ENCODE results near the gene SMAD6.
A peak's percentile ranks its signal among the peaks of the same experiment; 100 is the strongest.

The SMAD6 gene

GRCh38 chr15:66721954-66722353 lies 19.9 kb downstream of the SMAD6 start:
- no peak for DNase-seq

GRCh38 chr15:66722757-66723540 lies 20.9 kb downstream of the SMAD6 start:
- DNase-seq: peak; percentile 14

GRCh38 chr15:66723826-66724731 lies 22.0 kb downstream of the SMAD6 start:
- DNase-seq: no peak

- DNase-seq: no peak
These were observed 22.9 kb downstream of the SMAD6 start for GRCh38 chr15:66724732-66725463.

- no peak for DNase-seq
These were observed 23.4 kb downstream of the SMAD6 start for GRCh38 chr15:66725464-66725785.

GRCh38 chr15:66726386-66726785 lies 24.4 kb downstream of the SMAD6 start:
- DNase-seq: no peak

GRCh38 chr15:66729331-66729951 lies 27.4 kb downstream of the SMAD6 start:
- DNase-seq: no peak

GRCh38 chr15:66730168-66731021 lies 28.4 kb downstream of the SMAD6 start:
- DNase-seq: no peak

GRCh38 chr15:66733976-66734375 lies 31.9 kb downstream of the SMAD6 start:
- DNase-seq: no peak

GRCh38 chr15:66734961-66735908 lies 33.2 kb downstream of the SMAD6 start:
- DNase-seq: no peak

GRCh38 chr15:66735909-66736305 lies 33.9 kb downstream of the SMAD6 start:
- no peak for DNase-seq

- no peak for DNase-seq
These were observed 35.4 kb downstream of the SMAD6 start for GRCh38 chr15:66737243-66738010.

GRCh38 chr15:66738116-66738515 lies 36.1 kb downstream of the SMAD6 start:
- no peak for DNase-seq

GRCh38 chr15:66738595-66738994 lies 36.6 kb downstream of the SMAD6 start:
- DNase-seq: no peak

- DNase-seq: no peak
These were observed 37.3 kb downstream of the SMAD6 start for GRCh38 chr15:66739287-66739686.

GRCh38 chr15:66740802-66741201 lies 38.8 kb downstream of the SMAD6 start:
- DNase-seq: no peak

GRCh38 chr15:66741646-66742045 lies 39.6 kb downstream of the SMAD6 start:
- DNase-seq: no peak

GRCh38 chr15:66742286-66742685 lies 40.2 kb downstream of the SMAD6 start:
- no peak for DNase-seq

- DNase-seq: no peak
These were observed 41.2 kb downstream of the SMAD6 start for GRCh38 chr15:66743204-66743603.
